GM12878 (cell line): ENCODE results near the gene C10orf71. TPM values are rescaled to one million over a fixed set of nuclear protein-coding genes. Genes with fewer than 3 reads are reported as not detected.

Source experiments
- ATAC-seq: fragments of 200-7000 bp; cut with Tn5 transposase; 3 replicates; pipeline ENCODE4 v1.9.1; 2020; ENCODE audit warnings: mild to moderate bottlenecking, moderate library complexity
- BruUV-seq: library from RNA; stranded (reverse); fragments of 400-500 nt; replicated peaks from 2 replicates; lab custom pipeline; 2021; lab: Mats Ljungman, UMichigan
- CTCF ChIA-PET: fragments of 300-600 bp; sonication (Branson Sonifier 250); formaldehyde crosslinking; extraction: SDS; loops from one replicate; lab custom pipeline; 2021; ENCODE audit warnings: inconsistent platforms; lab: Yijun Ruan, JAX
- POLR2A ChIA-PET: fragments of 350-600 bp; formaldehyde crosslinking; extraction: SDS; loops from one replicate; lab custom pipeline; 2021; ENCODE audit warnings: inconsistent platforms; lab: Charles Lee
- RAD21 ChIA-PET: fragments of 300-600 bp; sonication (Branson Sonifier 250); formaldehyde crosslinking; loops from one replicate; lab custom pipeline; 2023; ENCODE audit warnings: antibody characterized with exemption; ENCODE audit not compliant: unreplicated experiment; lab: Charles Lee
- SMC1A ChIA-PET: fragments of 300-600 bp; sonication (Branson Sonifier 250); formaldehyde crosslinking; loops from one replicate; lab custom pipeline; 2023; ENCODE audit not compliant: unreplicated experiment, uncharacterized antibody; lab: Charles Lee
- DNase-seq: peaks from one replicate; pipeline ENCODE4 v3.0.0-alpha.2; 2011; ENCODE audit warnings: low read depth, low spot score
- FAIRE-seq: peaks from 3 replicates; lab custom pipeline; 2011; peaks lifted over from hg19 to GRCh38; lab: Jason Lieb, UNC
- H2AFZ ChIP-seq: 2 replicates; pipeline ENCODE4 v1.6.0; 2011; ENCODE audit warnings: low read depth, low read length, control low read depth; ENCODE audit not compliant: control insufficient read depth
- H3K27ac ChIP-seq: 2 replicates; pipeline ENCODE4 v1.5.1; 2011; ENCODE audit warnings: control low read depth; ENCODE audit not compliant: control insufficient read depth, insufficient read depth
- H3K27me3 ChIP-seq, 2 experiments: replicated peaks in 1 of 2; 2 replicates each; pipeline versions ENCODE4 v1.6.0 to v1.6.1; 2011; ENCODE audit warnings: low read length in 1 of 2; ENCODE audit not compliant: control insufficient read depth in 2 of 2, insufficient read depth in 2 of 2
- H3K36me3 ChIP-seq, 2 experiments: 2 replicates each; pipeline ENCODE4 v1.5.1; 2011; ENCODE audit warnings: low read length in 1 of 2; ENCODE audit not compliant: control insufficient read depth in 2 of 2, insufficient read depth in 2 of 2
- H3K4me1 ChIP-seq: 2 replicates; pipeline ENCODE4 v1.6.1; 2011; ENCODE audit warnings: mild to moderate bottlenecking, low read length, moderate library complexity, mixed read lengths; ENCODE audit not compliant: control insufficient read depth, insufficient read depth
- H3K4me2 ChIP-seq: 2 replicates; pipeline ENCODE4 v1.6.0; 2011; ENCODE audit warnings: control low read depth; ENCODE audit not compliant: control insufficient read depth, insufficient read depth
- H3K4me3 ChIP-seq: fragments of 200-600 bp; sonication (generic); 2 replicates; pipeline ENCODE4 v1.5.1; 2016
- H3K79me2 ChIP-seq: 2 replicates; pipeline ENCODE4 v1.6.0; 2011; ENCODE audit warnings: low read length; ENCODE audit not compliant: control insufficient read depth, insufficient read depth
- H3K9ac ChIP-seq: 2 replicates; pipeline ENCODE4 v1.8.0; 2011; ENCODE audit warnings: low read length, control low read depth, mixed read lengths; ENCODE audit not compliant: control insufficient read depth, insufficient read depth
- H3K9me3 ChIP-seq: replicated peaks from 3 replicates; pipeline ENCODE4 v1.5.1; 2011; ENCODE audit warnings: mild to moderate bottlenecking, low read length; ENCODE audit not compliant: control insufficient read depth, insufficient read depth
- H4K20me1 ChIP-seq: 2 replicates; pipeline ENCODE4 v1.6.0; 2011; ENCODE audit not compliant: control insufficient read depth, insufficient read depth
- BCL3 ChIP-seq: IDR thresholded peaks from 2 replicates; pipeline ENCODE4 v1.6.1; 2011; ENCODE audit warnings: borderline replicate concordance, low read depth, mild to moderate bottlenecking, moderate library complexity, low read length; ENCODE audit not compliant: insufficient read depth, poor library complexity, severe bottlenecking
- CBX3 ChIP-seq: fragments of 200-600 bp; sonication (generic); IDR thresholded peaks from 2 replicates; pipeline ENCODE4 v1.6.1; 2016; ENCODE audit warnings: low read depth, borderline replicate concordance
- CEBPB ChIP-seq, 2 experiments: fragments of 150-350 bp in 1 of 2; IDR thresholded peaks; 2 replicates each; pipeline ENCODE4 v1.6.1; 2012 to 2014; ENCODE audit warnings: low read depth in 2 of 2, low read length in 2 of 2, borderline replicate concordance in 1 of 2, inconsistent platforms in 1 of 2
- DPF2 ChIP-seq: fragments of 450-650 bp; IDR thresholded peaks from 2 replicates; pipeline ENCODE4 v1.6.1; 2017; ENCODE audit warnings: mild to moderate bottlenecking
- ELK1 ChIP-seq: IDR thresholded peaks from 2 replicates; pipeline ENCODE4 v1.6.1; 2012; ENCODE audit warnings: low read depth, low read length, improper control_type of control experiment
- EP300 ChIP-seq, 2 experiments: fragments of 150-350 bp in 1 of 2; IDR thresholded peaks; 2 replicates each; pipeline ENCODE4 v1.6.1; 2011 to 2012; ENCODE audit warnings: low read depth in 2 of 2, low read length in 2 of 2, borderline replicate concordance in 1 of 2, improper control_type of control experiment in 1 of 2, inconsistent platforms in 1 of 2; ENCODE audit not compliant: control insufficient read depth in 1 of 2
- GATAD2B ChIP-seq: fragments of 450-650 bp; conservative IDR thresholded peaks from 2 replicates; pipeline ENCODE4 v1.6.1; 2017; ENCODE audit warnings: low read depth, mild to moderate bottlenecking, moderate library complexity
- IKZF1 ChIP-seq: fragments of 450-650 bp; conservative IDR thresholded peaks from 2 replicates; pipeline ENCODE4 v1.6.1; 2017; ENCODE audit warnings: antibody characterized with exemption, mild to moderate bottlenecking
- JUND ChIP-seq: IDR thresholded peaks from 2 replicates; pipeline ENCODE4 v1.6.1; 2012; ENCODE audit warnings: low read depth, mild to moderate bottlenecking, low read length, improper control_type of control experiment, moderate library complexity
- LARP7 ChIP-seq: fragments of 450-650 bp; IDR thresholded peaks from 2 replicates; pipeline ENCODE4 v1.6.1; 2017; ENCODE audit warnings: mild to moderate bottlenecking
- MYB ChIP-seq: fragments of 150-350 bp; IDR thresholded peaks from 2 replicates; pipeline ENCODE4 v1.6.1; 2014; ENCODE audit warnings: mild to moderate bottlenecking, low read depth, low read length, borderline replicate concordance
- MYC ChIP-seq: IDR thresholded peaks from 2 replicates; pipeline ENCODE4 v1.6.1; 2011; ENCODE audit warnings: mild to moderate bottlenecking, low read length, moderate library complexity, inconsistent platforms; ENCODE audit not compliant: insufficient read depth, insufficient replicate concordance, insufficient read length, severe bottlenecking
- RBBP5 ChIP-seq: fragments of 200-600 bp; sonication (generic); conservative IDR thresholded peaks from 2 replicates; pipeline ENCODE4 v1.6.1; 2016
- SMAD5 ChIP-seq: IDR thresholded peaks from 2 replicates; pipeline ENCODE4 v1.6.1; 2016; ENCODE audit warnings: antibody characterized with exemption, low read depth
- SMARCA5 ChIP-seq: fragments of 450-650 bp; IDR thresholded peaks from 2 replicates; pipeline ENCODE4 v1.6.1; 2017; ENCODE audit warnings: mild to moderate bottlenecking
- STAT1 ChIP-seq: fragments of 450-650 bp; conservative IDR thresholded peaks from 2 replicates; pipeline ENCODE4 v1.6.1; 2014; ENCODE audit warnings: antibody characterized with exemption, mild to moderate bottlenecking
- STAT3 ChIP-seq: IDR thresholded peaks from 2 replicates; pipeline ENCODE4 v1.6.1; 2011; ENCODE audit warnings: low read depth, low read length, improper control_type of control experiment
- TAF1 ChIP-seq: IDR thresholded peaks from 2 replicates; pipeline ENCODE4 v1.6.1; 2011; ENCODE audit warnings: mild to moderate bottlenecking, low read depth, low read length, borderline replicate concordance
- TBL1XR1 ChIP-seq: IDR thresholded peaks from 2 replicates; pipeline ENCODE4 v1.6.1; 2012; ENCODE audit warnings: low read depth, low read length, improper control_type of control experiment
- WGBS: methylation state at CpG from one replicate; pipeline ENCODE4 v1.1.6; 2016; ENCODE audit warnings: low lambda C conversion rate; ENCODE audit not compliant: insufficient replicate concordance, insufficient coverage; ENCODE audit errors: missing lambda C conversion rate; 5-methylcytosine and 5-hydroxymethylcytosine counted together
- in situ Hi-C: fragments of 300-500 bp; cut with MboI; formaldehyde crosslinking; loops from 9 replicates; pipeline ENCODE4 v1.14.3; 2018; ENCODE audit warnings: mixed read lengths
- intact Hi-C: fragments of 100-400 bp; cut with micrococcal nuclease; formaldehyde crosslinking; loops from one replicate; pipeline ENCODE4 v1.14.2; 2022; ENCODE audit not compliant: unreplicated experiment
- polyA plus RNA-seq, 11 experiments: library from polyadenylated mRNA; depleted of rRNA in 4 of 11; unstranded in 6 of 11; stranded (reverse) in 5 of 11; fragments of >200 nt; fragmentation: Nextera tagmentation in 4 of 11; fragmentation: Illumina TruSeq in 1 of 11; extraction: Ambion mirVana in 4 of 11; extraction: Trizol in 1 of 11; gene quantifications; 1 replicate in 1 of 11; 2 replicates in 10 of 11; pipeline versions ENCODE4 v1.2.1 to v1.2.3, GENCODE V29; 2011 to 2016; ENCODE audit warnings: inconsistent platforms in 2 of 11, missing spikeins in 2 of 11, low read depth in 1 of 11
- total RNA-seq, 4 experiments: library from RNA; depleted of rRNA in 3 of 4; stranded (reverse); fragments of >200 nt in 3 of 4; fragmentation: Illumina TruSeq in 1 of 4; extraction: Trizol in 1 of 4; gene quantifications; 2 replicates each; pipeline versions ENCODE4 v1.2.1 to v1.2.3, GENCODE V29; 2013 to 2021

C10orf71 gene
- total and polyA plus RNA-seq, 10 of the 15 experiments (the other 5 are each of a cell fraction or from before 2014, with no cell fraction given): not detected

- TF ChIP-seq CBX3 (no peak), SMARCA5 (no peak), LARP7 (no peak), JUND (no peak), ELK1 (no peak), MYC (no peak)
These were observed 63.0 kb downstream of the C10orf71 start (continued) for GRCh38 chr10:49361735-49362568.

- Histone ChIP-seq H2AFZ (no peak overlapping the region), H3K79me2 (no peaks in the 10 kb centered on the region), H3K4me1 (peaks cover 16% of the 10 kb centered on the region), H3K27me3 (no peaks in the 10 kb centered on the region), H4K20me1 (no peaks in the 10 kb centered on the region), H3K4me3 (no peak overlapping the region), H3K9me3 (no peaks in the 10 kb centered on the region), H3K36me3 (no peaks in the 10 kb centered on the region), H3K9ac (no peak overlapping the region), H3K27ac (no peak overlapping the region; the same call in 1 of the 2 replicates), H3K4me2 (peak overlapping the region; percentile 70; the same call in 1 of the 2 replicates)
- 16% methylated on average over 10 of the region's 10 CpGs for WGBS
- intact Hi-C loops (loop anchor here (2.0 to 5.0 kb wide), 2 partner anchors 60 to 172 kb away; no protein-coding TSS in a partner anchor), in situ Hi-C loops (no loop called here)
- DNase-seq (peak; percentile 69), FAIRE-seq (peak; percentile 80), ATAC-seq (peak; percentile 96)
- ChIA-PET POLR2A (no interaction called here), RAD21 (interaction anchor here (1.0 to 1.4 kb wide), 2 partner anchors 38 to 235 kb away, joined by 3 read pairs; no protein-coding TSS in a partner anchor), SMC1A (interaction anchor here (0.8 to 1.8 kb wide), 5 partner anchors 10 to 183 kb away, joined by 3 to 8 read pairs (median 3); partner anchors contain the start of gene TMEM273), CTCF (interaction anchor here (0.5 to 2.0 kb wide), 4 partner anchors 24 to 707 kb away, joined by 3 to 6 read pairs (median 4); no protein-coding TSS in a partner anchor)
- no TSS peak for BruUV-seq
- TF ChIP-seq DPF2 (peak; percentile 90), TBL1XR1 (no peak), IKZF1 (peak; percentile 82), SMAD5 (no peak), RBBP5 (no peak), TAF1 (no peak), MYB (no peak), STAT1 (no peak), CEBPB (IDR thresholded peaks at IDR 0.05; ENCODE audit: borderline replicate concordance in 1 of 2, low read depth in 2 of 2, low read length in 2 of 2) (no peak), BCL3 (no peak), GATAD2B (no peak; the same call in 1 of the 2 replicates), STAT3 (no peak), EP300 (IDR thresholded peaks at IDR 0.05; ENCODE audit: borderline replicate concordance in 1 of 2, control insufficient read depth in 1 of 2, low read depth in 2 of 2, low read length in 2 of 2) (peak in 1 of 2 experiments; percentile 88; a peak in 2 of 4 replicates)
These were observed 63.8 kb downstream of the C10orf71 start for GRCh38 chr10:49362596-49363260.
